ENCODE measurements around the gene SLC25A4.

DNA sequence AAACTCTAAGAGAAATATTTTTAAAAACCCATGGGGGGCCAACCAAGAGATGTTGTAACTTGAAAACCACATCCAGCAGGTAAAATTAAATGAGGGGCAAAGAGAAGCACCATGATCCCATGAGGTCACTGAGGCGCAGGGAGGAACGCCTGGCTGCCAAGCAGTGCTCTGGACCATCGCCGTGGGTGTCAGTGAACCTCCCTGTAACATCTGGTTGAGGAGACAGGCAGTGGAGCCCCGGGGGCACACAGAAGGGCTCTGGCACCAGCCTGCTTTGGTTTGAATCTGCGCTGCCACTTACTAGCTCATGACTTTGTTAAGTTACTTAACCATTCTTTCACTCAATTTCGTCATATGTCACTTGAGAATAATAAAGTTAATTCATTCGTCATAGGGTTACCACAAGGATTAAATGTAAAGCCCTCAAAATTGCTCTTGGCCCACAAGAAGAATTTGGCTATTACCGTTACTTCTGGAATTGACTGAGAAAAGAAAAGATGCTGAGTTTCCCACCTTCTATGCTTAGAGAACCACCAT lies 41.6 kb upstream of the SLC25A4 start:
- TF ChIP-seq, protein P1, sequence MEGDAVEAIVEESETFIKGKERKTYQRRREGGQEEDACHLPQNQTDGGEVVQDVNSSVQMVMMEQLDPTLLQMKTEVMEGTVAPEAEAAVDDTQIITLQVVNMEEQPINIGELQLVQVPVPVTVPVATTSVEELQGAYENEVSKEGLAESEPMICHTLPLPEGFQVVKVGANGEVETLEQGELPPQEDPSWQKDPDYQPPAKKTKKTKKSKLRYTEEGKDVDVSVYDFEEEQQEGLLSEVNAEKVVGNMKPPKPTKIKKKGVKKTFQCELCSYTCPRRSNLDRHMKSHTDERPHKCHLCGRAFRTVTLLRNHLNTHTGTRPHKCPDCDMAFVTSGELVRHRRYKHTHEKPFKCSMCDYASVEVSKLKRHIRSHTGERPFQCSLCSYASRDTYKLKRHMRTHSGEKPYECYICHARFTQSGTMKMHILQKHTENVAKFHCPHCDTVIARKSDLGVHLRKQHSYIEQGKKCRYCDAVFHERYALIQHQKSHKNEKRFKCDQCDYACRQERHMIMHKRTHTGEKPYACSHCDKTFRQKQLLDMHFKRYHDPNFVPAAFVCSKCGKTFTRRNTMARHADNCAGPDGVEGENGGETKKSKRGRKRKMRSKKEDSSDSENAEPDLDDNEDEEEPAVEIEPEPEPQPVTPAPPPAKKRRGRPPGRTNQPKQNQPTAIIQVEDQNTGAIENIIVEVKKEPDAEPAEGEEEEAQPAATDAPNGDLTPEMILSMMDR (IDR thresholded peaks at IDR 0.05) = no peak
- TF ChIP-seq POLR2A (IDR thresholded peaks at IDR 0.05) = no peak

All from lower leg skin (tissue), 3 donors.